HG02885 (cell line): ENCODE data around the gene HSD11B1.

Source experiments
- ATAC-seq: cut with Tn5 transposase; IDR thresholded peaks from one replicate; pipeline ENCODE4 v1.9.1; 2021; ENCODE audit warnings: mild to moderate bottlenecking; ENCODE audit not compliant: unreplicated experiment, poor library complexity

The HSD11B1 gene

DNA sequence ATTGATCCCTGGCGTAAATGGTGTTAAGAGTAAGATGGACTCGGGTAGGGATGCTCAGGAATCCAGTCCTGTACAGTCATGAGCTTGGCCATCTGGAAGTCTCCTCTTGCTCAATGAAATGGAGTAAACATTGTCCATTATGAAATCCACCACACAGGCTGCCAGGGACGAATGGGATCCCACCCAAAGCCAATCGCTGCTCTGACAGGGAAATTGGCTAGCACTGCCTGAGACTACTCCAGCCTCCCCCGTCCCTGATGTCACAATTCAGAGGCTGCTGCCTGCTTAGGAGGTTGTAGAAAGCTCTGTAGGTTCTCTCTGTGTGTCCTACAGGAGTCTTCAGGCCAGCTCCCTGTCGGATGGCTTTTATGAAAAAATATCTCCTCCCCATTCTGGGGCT, at the start of gene HSD11B1:
Gene HSD11B1 (plus strand): TSS at position 263 of the 400 bp plus-strand sequence. CDS start 97 bp downstream, at position 360.
- ATAC-seq = no peak

DNA sequence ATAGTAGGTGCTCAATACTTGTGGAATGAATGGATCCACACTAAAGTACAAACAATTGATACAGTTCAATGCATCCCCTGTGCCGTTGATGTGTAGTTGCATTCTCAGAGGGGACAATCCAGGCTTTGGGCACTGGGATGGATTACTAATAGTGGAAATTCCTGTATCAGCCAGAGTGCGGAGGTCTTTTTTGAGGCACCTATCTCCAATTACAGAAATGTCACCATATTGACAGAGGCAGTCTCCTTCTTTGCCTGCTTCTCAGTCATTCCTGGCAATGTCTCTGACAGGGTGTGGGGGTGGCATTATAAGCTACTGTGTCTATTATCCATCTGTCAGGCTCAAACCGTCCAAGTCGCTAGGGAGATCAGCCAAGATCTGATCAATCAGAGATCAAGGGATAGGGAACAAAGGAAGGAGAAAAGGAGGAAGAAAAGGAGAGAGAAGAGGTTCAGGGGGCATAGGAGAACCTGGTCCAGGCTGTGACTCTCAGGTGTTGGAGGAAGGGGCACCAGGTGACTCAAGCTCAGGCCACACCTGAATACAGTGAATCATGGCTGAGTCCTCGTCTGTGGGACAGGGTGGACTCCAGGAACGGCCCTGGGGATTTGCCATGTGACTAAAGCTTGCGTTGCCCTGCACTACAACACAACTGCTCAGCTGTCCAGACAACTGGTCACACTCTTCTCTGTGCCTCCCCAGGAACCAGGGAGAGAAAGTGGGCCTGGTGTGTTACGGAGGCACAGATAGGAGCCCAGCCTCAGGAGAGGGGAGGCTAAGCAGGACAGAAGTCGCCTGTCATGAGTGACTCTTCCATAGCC, 49.0 kb upstream of the HSD11B1 start:
- ATAC-seq = no peak

DNA sequence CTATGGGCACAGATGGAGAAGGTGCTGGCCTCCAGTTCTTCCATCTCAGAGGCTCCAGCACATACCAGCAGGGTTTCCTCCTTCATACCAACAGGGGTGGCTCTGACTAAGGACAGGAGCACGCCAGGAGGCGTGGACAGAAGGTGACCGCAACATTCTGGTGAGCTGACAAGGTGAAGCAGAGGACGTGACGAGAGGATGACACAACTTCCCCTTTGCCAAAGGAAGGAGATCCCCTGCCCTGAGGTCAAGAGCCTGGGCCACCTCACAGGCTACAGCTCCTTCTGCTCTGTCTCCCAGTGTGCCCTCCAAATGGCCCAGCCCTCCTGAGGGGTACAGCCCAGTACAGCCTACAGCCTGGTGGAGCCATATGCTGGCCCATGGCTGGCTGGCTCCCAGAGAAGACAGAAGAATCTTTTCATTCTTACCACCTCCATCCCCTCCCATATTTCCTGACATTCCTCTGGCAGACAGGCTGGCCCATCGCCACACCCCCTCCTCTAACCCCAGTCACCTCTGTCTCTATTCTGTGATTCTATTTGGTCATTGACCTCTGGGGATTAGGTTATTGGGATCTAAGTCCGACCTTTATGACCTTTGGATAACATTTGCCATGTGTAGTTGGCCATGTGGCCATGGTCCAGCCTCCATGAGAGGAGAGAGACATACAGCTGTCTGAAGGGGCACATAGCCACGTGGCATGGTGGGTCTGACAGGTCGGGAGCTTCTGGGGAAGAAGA, 47.3 kb upstream of the HSD11B1 start:
- peak; percentile 72 for ATAC-seq

DNA sequence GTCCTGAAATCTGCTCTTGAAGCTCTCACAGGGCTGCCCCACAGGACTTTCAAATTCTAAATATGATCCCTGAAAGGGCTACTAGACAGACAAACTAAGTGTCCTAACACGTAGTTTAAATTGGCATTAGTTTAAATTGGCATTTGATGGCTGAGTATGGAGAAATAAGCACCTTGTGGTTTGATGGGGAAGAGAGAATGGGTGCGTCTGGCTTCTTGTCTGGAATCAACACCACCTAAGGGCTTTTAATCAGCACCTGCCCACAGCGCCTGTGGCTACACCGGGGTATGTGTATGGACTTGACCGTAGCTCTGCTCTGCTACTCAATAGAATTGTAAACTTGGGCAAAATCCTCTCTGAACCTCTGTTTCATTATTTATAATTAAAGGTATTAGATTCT, 46.7 kb upstream of the HSD11B1 start:
- no peak for ATAC-seq

DNA sequence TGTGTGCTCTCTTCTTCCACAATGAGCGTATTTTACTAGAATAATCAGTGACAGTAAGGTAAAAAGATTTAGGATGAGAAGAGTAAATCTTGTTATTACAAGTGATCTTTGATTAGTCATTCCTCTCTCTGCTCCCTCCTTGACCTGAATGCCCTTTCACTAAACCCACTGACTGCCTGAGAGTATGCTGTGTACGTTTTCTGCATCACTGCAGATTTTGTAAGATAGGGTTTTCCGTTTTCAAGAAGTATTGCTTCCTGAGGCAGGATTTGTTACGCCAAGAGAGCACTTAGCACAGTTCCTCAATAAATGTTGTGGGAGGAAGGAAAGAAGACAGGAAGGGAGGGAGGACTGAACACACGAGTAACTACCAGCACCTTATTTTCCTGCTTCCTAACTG, 44.7 kb upstream of the HSD11B1 start:
- ATAC-seq = peak; percentile 73

DNA sequence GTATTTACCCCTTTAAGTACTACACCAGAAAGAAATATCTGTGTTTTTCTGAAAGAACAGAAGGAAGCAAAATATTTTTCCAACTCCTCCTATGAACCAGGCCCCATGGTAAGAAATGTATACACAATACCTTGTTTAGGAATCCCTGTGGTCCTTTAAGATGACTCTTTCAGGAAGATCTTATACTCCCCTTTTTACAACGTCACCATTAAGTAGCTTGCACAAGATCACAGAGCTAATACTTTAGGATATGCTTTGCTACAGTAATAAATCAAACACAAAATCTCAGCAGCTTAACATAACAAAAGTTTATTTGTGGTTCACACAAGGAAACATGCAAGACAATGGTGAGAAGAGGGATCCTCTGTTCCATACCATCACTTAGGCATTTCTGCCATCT, 43.6 kb upstream of the HSD11B1 start:
- no peak for ATAC-seq

DNA sequence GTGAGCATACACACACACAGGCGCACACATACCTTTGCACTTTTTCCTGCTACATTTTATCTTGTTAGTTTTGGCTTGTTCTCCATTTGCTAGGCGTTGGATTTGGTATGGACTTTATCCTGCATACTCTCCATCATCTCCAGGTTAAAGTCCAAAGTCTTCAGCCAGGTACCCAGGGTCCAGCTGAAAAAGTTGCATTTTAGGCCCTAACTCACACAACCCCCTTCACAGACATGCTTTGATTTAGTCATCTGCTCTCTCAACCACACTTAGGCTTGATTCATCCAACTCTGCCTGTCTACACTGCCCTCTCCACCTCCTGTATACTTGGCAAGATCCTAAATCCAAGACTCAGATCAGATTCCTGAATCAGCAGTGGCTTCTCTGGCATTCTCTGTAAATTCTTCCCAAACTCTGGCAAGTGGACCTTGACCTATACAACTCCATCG, 41.7 kb upstream of the HSD11B1 start:
- no peak for ATAC-seq

DNA sequence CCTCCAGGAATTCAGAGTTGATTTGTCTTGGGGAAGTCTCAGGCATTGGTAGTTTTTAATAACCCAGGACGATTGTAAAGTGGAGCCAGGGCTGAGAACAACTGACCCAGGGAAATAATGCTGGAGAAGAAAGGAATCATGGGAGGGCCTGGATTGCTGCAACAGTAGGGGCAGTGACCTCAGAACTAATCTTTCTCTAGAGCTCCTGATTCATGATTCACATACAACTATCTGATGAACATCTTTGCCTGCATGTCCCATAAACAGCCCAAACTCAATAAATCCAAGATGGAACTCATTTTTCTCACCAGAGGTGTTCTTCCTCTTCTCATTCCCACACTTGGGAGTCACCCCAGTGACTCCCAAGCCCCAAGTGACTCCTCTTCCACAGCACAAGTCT, 37.5 kb upstream of the HSD11B1 start:
- ATAC-seq = no peak

DNA sequence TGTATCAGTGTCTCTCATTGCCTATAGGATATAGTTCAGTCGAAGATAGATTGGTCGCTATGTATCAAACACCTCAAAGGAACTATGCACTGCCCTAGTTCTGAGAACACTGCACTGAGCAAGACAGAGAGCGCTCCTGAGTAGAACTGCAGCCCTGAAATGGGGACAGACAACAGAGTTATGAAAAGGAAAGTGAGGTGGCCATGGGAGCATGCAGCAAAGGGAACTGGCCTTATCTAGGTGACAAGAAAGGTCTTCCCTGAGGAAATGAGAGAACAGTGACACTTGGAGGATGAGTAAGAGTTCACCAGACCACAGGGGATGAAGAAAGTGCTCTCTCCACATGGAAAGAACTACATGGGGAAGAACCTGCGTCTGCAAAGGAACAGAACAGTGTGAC, 36.9 kb upstream of the HSD11B1 start:
- ATAC-seq = no peak

DNA sequence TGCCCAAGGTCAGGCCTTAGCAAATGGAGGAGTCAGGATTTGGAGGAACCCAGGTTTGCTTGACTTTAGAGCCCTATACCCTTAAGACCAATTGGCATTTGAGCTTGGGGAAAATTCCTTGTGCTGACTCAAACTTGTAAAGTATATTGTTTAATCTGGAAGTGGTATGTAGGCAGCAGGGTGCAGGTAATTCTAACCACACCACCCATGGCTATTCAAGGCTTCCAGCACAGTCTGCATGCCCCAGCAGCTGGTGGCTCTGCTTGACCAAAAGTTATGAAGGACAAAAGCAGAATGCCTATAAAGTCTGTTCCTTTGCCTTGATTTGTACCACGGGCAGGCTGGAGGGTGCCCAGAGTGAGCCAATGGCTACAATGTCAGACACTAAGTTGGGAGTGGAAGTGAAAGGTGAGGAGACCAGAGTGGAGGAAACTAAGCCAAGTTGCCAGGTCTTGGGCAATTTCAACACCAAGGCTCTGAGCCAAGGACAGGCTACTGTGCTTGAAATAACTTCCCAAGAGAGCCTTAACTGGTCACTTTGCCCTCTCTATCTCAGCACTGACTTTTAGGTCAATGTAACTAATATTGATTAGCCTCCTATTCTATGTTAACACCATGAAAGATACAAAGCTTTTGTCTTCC, 34.1 kb upstream of the HSD11B1 start:
- no peak for ATAC-seq

DNA sequence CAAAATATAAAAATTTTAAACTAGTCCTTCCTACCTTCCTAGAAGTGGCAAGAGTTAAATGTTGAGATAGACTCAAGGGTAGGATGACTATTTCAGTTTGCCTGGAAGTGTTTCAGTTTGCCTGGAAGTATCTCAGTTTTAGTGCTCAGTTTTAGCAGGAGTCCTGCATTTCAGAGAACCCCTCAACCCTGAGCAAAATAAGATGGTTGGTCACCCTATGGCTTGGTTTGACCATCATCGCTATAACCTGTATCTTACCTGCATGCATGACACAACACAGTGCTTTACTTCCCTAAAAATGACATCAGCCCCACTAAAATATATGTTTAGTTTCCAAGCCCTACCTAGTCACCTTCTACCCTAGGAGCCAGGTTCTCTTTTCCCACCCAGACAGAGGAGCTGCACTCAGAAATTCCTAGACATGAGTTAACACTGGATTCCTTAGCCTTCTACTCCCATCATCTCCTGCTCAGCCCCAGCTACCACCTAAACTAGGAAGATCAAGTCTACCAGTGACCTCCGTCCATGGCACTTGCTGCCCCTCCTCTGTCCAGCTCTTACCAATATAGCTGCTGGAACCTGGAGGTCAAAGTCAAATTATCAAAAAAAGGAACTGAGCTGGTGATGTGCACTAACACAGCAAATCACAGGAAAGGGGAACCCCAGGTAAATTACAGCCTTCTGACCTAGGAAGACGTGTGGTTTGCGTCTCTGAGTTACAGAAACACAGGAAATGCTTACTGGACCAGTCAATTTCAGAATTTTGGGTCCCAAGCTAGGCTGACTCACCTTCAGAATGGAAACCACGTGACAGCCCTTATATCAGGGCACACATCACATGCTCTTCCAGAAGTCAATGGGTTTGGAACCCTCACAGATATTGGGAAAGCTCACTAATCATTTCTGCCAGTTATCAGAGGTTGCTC, 31.7 kb upstream of the HSD11B1 start:
- ATAC-seq = peak; percentile 93

DNA sequence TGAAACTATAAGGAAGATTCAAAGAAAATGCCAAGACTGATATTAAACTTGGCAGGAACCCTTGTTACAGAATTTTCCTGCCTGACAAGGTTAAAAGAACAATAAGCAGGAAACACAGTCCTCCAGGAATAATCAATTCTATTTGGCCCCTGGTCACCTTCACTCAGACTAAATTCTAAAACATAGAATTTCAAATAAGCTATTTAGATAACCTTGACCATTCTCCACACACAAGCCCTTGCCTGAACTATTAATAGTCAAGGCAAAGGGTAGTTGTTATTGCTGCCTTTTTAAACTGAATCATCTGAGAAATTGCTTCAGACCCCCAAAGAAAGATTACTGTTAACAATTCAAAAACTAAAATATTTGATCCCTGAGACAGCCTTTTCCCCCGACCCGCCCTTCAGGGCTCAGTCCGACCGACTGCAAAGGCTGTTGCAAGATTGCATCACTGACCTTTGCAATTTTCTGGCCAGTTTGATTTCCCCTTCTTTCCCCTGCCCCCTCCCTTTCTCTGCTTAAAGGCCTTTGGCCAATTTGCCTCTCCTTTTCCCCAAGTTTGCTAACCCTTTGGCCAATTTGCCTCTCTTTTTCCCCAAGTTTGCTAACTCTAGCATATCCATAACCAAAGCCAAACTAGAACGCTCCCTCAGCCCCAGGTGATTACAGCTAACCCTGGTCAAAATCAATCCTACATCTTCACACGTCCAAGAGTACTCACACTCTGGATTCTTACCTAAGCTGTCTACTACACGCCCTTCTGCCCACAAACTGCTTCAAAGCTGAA, 30.8 kb upstream of the HSD11B1 start:
- no peak for ATAC-seq

DNA sequence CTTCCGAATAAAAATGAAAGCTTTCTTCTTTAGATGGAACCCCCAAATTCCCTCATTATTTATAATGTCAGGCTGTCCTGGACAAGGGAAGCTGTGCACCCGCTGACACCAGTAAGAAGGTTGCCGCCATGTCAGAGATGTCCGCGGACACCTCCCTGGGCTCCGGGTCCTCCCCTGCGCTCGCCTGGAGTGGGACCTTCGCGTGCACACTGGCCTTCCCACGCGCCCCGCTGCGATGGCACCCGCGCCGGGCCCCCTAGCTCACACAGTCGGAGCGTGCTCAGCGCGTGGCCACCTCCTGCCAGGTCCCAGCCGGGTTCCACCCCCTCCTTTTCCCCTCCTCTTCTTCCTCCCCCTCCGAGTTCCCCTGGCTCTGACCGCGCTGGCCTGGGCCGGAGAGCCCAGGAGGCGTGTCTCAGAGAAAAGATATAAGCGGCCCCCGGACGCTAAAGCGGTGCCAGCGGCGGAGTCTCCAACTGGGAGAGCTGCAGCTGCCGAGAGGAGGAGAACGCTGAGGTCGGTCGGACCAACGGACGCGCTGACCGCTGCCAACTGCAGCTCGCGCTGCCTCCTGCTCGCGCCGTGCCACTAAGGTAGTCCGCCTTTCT, 29.6 kb upstream of the HSD11B1 start, which contains the start of gene G0S2:
Gene G0S2 (plus strand): TSS at position 456 of the 608 bp plus-strand sequence. CDS start 273 bp downstream, outside the sequence.
- no peak for ATAC-seq

DNA sequence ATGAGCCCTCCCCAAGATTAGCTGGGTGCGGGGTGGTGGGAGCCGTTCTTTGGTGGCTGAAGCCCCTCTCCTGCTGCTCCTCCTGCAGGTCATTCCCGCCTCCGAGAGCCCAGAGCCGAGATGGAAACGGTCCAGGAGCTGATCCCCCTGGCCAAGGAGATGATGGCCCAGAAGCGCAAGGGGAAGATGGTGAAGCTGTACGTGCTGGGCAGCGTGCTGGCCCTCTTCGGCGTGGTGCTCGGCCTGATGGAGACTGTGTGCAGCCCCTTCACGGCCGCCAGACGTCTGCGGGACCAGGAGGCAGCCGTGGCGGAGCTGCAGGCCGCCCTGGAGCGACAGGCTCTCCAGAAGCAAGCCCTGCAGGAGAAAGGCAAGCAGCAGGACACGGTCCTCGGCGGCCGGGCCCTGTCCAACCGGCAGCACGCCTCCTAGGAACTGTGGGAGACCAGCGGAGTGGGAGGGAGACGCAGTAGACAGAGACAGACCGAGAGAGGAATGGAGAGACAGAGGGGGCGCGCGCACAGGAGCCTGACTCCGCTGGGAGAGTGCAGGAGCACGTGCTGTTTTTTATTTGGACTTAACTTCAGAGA, 29.0 kb upstream of the HSD11B1 start:
- no peak for ATAC-seq

DNA sequence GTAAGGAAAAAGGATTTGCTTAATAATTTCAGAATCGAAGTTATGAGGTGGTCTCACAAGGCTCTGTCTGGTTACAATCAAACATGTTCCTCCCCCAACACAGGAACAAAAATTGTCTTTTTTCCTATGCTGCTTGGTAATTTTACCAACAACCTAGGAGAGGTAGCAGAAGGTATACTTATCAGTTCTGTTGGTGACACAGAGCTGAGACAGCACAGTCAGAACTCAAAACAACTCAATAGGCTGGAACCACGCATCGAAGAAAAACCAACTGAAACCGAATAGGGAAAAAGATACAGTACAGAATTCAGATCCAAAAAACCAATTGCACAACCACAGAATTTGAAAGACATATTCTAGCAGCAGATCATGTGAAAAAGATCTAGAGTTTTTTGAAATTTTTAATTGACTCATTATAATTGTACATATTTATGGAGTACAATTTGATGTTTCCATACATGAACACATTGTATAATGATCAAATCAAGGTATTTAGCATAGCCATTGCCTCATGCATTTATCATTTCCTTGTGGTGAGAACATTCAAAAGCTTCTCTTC, 25.6 kb upstream of the HSD11B1 start:
- no peak for ATAC-seq

DNA sequence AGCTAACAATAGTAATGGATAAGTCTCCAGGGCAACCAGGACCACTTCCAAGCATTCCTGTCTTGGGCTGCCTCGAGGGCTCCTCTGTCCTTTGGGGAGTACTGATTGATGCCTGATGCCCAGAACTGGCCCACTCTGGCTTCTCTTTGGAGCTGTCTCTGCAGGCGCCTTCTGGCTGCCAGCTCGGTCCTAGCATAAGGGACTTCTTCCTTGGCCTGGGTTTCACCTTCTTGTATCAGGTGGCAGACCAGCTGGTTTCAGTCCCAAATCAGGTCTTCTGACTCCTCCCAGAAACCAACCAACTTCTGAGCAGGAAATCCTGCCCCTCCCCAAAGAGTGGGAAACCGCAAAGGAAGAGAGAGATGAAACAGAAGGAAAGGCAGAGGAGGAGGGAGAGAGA, 18.8 kb upstream of the HSD11B1 start:
- peak; percentile 47 for ATAC-seq

DNA sequence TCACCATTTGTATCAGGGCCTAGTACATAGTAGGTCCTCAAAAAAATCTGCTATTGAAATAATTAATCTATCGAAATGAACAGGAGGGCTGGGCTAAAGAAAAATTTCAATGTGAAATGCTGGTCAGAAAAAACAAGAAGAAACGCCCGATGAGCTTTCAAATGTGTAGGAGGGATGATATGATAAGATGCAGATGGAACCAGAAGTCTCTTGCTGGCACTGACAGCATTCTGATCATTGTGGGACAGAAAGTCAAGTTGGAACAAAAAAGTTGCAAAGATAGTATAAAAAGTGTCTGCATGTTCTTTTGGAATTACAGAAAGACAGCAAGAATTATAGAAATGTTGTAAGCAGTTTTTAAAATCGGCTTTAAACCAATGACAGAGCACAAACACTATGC, 18.3 kb upstream of the HSD11B1 start:
- ATAC-seq = no peak

DNA sequence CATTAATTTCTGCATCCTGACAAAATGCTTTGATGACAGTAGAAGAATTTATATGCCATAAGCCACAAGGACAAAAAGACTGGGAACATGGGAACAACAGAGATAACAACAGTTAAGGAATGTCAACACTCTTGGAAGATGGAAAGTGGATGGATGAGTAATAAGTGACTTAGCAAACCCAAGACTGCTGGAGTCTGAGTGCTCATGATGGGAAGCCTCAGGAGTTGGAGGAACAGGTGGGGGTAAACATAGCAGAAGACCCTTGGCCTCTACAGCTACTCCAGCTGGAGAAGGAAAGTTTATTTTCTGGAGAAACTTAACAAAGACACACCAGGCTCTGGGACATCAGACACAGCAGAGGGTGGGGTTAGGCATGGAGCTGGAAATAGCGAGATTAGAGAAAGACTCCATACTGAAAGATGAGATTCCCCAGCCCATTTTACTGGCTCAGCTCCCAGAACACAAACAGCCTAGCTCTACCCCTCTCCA, 15.9 kb upstream of the HSD11B1 start:
- ATAC-seq = no peak
